CD4-positive, alpha-beta T cell treated with Interleukin-4 for 1 hour (primary cell): ENCODE results near the gene SLAMF6.
A peak's percentile ranks its signal among the peaks of the same experiment; 100 is the strongest.
"Not testable (repeated sequence)": the region's sequence is repeated elsewhere in the genome, so short reads cannot be mapped to it uniquely, and the experiment has no call there.

Experiments used
- DNase-seq, 2 donors: peaks; one replicate each; pipeline ENCODE4 v3.0.0-alpha.2; 2020 to 2022

The SLAMF6 gene

DNA sequence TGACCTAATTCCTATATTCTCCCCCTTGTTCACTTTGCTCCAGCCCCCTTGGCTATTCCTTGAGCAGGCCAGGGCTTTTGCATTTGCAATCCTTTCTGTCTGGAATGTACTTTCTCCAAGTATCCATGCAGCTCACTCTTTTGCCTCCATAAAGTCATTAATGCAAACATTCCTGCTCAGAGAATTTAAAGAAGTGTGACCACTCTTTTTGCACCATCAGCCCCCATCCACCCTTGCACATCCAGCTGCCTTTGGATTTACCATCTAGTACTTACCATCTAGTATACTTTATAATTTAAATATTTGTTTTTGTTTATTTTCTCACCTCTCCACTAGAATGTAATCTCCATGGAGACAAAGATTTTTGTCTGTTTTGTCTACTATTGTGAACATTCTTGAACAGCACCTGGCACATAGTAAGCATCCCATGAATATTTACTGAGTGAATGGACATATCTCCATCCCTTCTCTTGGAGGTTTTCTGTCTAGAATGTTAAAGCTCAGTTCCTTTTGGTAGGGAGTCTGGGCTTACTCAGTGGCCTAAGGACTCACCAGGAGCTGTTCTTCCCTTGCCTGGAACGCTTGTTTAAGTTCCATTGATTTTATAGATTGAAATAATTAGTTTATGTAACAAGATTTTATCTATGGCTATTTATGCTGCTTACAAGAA is 22.6 kb downstream of the SLAMF6 start:
- DNase-seq = no peak

DNA sequence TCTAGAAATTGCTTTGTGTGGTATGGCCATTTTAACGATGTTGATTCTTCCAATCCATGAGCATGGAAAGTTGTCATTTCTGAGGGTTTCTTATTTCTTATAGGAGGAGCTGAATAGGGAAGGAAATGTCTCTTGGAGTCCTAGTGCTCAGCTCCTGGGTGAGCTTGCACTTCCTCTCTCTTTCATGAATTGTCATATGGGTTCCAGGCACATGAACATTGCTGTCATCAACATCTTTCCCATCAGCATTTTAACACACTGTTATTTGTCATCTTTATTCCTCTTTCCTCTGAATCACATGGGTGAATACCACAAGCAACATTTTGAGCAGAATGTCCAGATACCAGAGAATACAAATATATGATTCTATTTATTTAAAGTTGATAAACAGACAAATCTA is 23.4 kb downstream of the SLAMF6 start:
- DNase-seq = no peak

GRCh38 chr1:160498301-160499065 is 24.6 kb downstream of the SLAMF6 start:
- DNase-seq = not testable (repeated sequence)

DNA sequence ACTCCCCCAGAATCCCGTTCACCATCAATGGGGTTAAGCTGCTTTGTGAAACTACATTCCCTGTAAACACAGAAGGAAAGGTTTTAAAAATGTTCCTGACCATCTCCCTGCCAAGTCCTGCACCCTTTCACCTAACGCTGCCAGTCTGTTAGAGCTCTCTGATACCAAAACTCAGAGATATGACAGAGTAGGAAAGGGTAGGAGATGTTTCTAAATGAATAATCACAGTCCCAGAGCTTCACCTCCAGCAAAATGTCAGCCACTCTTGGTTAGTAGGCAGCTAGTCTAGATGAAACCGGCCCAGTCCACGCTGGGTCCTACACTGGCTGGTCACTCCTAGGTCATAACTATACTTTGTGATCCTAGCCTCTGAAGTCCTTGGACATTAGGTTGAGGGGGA is 26.7 kb downstream of the SLAMF6 start:
- DNase-seq = no peak

- DNase-seq = no peak
Observed at GRCh38 chr1:160494620-160495019, 28.4 kb downstream of the SLAMF6 start.

DNA sequence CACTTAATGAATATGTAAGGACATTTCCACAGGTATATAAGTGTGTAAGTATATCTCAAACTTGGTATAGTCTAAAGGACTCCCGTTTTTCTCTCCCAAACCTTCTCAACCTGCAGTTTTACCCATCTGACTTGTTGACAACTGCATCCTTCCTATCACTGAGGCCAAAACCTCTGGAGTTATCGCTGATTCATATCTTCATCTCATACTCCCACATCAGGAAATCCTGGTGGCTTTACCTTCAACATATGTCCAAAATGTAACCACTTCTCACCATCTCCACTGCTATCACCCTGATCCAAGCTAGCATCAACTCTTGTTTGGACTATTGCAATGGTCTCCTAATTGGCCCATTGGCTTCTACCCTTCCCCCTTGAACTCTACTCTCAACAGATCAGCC is 30.4 kb downstream of the SLAMF6 start:
- DNase-seq = no peak

GRCh38 chr1:160491981-160492380 is 31.1 kb downstream of the SLAMF6 start:
- DNase-seq = no peak

DNA sequence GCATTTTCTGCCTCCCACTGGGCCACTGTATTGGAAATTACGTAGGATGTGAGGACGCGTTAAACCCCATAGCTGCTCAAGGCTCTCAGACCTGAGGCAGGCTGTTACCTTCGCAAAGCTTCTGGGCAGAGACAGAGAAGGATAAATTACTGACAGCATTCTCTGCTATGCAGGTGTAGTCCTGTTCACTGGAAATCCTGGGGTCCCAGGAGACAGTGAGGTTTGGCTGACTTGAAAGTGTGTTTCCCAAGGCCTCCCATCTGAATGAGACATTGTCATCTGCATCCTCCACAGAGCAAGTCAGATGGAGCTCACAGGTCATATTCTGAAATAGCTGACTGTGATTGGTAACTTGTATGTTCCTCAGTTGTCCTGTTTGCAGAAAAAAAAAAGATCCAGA is 32.0 kb downstream of the SLAMF6 start:
- DNase-seq = no peak

GRCh38 chr1:160489513-160490261 is 33.4 kb downstream of the SLAMF6 start:
- no peak for DNase-seq

GRCh38 chr1:160488347-160489058 is 34.6 kb downstream of the SLAMF6 start:
- DNase-seq = peak in 1 of 2 donors; percentile 50

GRCh38 chr1:160486453-160486852 is 36.6 kb downstream of the SLAMF6 start:
- DNase-seq = no peak

DNA sequence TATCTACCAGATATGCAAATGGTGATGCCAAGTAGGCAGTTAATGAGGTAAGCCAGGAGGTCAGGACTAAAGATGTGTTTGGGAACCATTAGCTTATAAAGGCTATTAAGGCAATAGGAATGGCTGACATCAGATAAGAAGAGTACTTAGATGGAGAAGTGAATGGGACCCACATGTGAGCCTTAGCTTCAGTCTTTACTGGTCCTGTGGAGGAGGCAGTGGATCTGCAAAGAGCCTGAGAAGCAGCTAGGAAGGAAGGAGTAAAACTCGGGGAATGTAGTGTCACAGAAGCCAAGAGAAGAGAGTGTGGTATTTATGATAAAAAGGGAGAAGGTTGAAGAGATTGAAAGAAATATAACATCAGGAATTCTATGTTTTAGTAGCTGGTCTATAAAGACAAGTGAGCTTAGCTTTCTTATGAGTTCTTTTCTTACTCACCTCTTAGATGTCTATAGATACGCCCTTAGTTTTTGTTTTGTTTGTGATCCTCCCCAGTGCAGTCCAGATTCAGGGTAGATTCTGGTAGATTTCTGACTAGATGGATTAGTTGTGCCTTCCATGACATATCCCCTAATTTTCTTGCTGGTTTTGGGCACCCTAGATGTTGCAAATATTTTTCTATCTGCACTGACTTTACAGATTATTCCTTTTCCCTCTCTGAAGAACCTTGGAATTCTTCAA is 39.4 kb downstream of the SLAMF6 start:
- no peak for DNase-seq

GRCh38 chr1:160481979-160482596 is 41.0 kb downstream of the SLAMF6 start:
- DNase-seq = no peak

- DNase-seq = peak; percentile 33 to 41
Observed at GRCh38 chr1:160480781-160481180, 42.3 kb downstream of the SLAMF6 start.

- not testable (repeated sequence) for DNase-seq
Observed at GRCh38 chr1:160479091-160479490, 44.0 kb downstream of the SLAMF6 start.

- no peak for DNase-seq
Observed at GRCh38 chr1:160474392-160475242, 48.4 kb downstream of the SLAMF6 start.

DNA sequence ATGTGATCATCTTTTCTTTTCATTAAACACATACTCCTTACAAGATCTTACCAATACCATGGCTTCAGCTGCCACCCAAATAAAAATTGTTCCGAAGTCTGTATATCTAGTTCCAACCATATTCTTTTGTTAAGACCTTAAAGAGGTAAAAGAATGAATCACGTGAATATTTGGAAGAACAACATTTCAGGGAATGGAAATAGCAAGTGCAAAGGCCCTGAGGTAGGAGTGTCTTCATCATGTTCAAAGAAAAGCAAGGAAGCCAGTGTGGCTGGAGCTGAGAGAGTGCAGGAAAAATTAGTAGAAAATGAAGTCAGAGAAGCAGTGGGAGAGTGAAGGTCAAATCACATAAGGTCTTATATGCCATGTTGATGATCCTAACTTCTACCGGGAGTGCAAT is 50.9 kb downstream of the SLAMF6 start:
- no peak for DNase-seq

DNA sequence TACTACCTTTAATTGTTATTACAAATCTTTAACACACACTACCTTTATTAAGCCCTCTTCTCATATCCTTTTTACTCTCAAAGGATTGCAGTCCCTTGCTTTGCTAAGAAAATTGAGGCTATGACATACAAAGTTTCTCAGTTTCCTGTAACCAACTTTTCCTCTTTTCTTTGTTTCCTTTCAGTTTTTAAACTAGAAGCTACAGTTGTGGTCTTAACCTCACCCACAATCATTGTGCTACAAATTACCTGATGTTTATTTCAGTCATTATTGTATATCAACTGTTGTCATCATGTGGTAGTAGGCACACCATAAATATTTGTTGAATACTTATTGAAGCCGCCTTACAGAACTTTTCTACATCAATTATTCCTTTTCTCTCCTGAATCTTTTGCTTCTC is 51.8 kb downstream of the SLAMF6 start:
- peak in 1 of 2 donors; percentile 41 for DNase-seq

- DNase-seq = no peak
Observed at GRCh38 chr1:160467576-160467975, 55.5 kb downstream of the SLAMF6 start.

DNA sequence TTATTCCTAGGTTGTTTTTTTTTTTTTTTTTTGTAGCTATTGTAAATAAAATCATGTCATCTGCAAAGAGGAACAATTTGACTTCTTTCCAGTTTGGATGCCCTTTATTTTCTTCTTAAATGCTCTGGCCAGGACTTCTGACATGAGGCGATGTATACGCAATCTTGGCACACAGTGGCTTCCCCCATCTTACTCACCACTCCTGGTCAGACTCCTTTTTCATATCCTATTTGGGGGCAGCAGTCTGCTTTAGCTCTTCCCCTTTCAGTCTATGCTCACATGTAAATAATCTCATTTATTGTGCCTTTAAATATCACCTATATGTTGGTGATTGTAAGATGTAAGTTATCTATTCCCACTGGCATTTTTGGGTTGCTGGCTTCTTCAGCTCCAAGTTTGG is 56.1 kb downstream of the SLAMF6 start:
- DNase-seq = no peak

DNA sequence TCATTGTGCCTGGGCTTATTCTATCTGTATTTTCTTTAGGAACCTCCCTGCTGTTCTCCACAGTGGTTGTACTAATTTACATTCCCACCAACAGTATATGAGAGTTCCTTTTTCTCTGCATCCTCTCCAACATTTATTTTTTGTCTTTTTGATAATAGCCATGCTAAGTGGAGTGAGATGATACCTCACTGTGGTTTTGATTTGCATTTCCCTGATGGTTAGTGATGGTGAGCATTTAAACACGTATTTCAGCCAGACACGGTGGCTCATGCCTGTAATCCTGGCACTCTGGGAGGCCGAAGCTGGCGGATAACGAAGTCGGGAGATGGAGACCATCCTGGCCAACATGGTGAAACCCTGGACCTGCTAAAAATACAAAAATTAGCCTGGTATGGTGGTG is 57.9 kb downstream of the SLAMF6 start:
- DNase-seq = no peak
